Stimulated activated naive CD8-positive, alpha-beta T cell treated with anti-CD3 and anti-CD28 coated beads, Interleukin-15, Interleukin-2, amounts not matched to agents 100 U/mL and 50 U/mL, for 24 hours (primary cell): ENCODE measurements around the gene DRGX.

ENCODE experiments used
- ATAC-seq: fragments of 150-1000 bp; cut with Tn5 transposase; one replicate; pipeline ENCODE4 v1.10.0; 2021
- DNase-seq: peaks from one replicate; pipeline ENCODE4 v3.0.0; 2021

Gene DRGX

GRCh38 chr10:49361735-49362568, 33.9 kb downstream of the DRGX start:
- ATAC-seq (no peak), DNase-seq (no peak)

- no peak for ATAC-seq
- no peak for DNase-seq
These were observed 34.7 kb downstream of the DRGX start for GRCh38 chr10:49361178-49361554.

GRCh38 chr10:49360271-49361177, 35.4 kb downstream of the DRGX start:
- DNase-seq (no peak), ATAC-seq (no peak)

GRCh38 chr10:49359349-49360270, 36.3 kb downstream of the DRGX start:
- ATAC-seq (no peak), DNase-seq (no peak)

- DNase-seq (no peak), ATAC-seq (no peak)
These were observed 38.0 kb downstream of the DRGX start for GRCh38 chr10:49357910-49358309.

GRCh38 chr10:49356944-49357343, 38.9 kb downstream of the DRGX start:
- no peak for ATAC-seq

GRCh38 chr10:49356181-49356580, 39.7 kb downstream of the DRGX start:
- no peak for ATAC-seq

More at GRCh38 chr10:49356944-49357343, 38.9 kb downstream of the DRGX start:
- no peak for DNase-seq

GRCh38 chr10:49355221-49355620, 40.7 kb downstream of the DRGX start:
- ATAC-seq, result no peak
- no peak for DNase-seq

More at GRCh38 chr10:49356181-49356580, 39.7 kb downstream of the DRGX start:
- DNase-seq, result no peak

GRCh38 chr10:49354593-49354992, 41.3 kb downstream of the DRGX start:
- DNase-seq (no peak), ATAC-seq (no peak)

- DNase-seq (no peak), ATAC-seq (no peak)
These were observed 41.9 kb downstream of the DRGX start for GRCh38 chr10:49353895-49354566.

- ATAC-seq (no peak), DNase-seq (no peak)
These were observed 42.6 kb downstream of the DRGX start for GRCh38 chr10:49353026-49353894.

GRCh38 chr10:49352323-49352722, 43.6 kb downstream of the DRGX start:
- ATAC-seq, result no peak
- DNase-seq, result no peak

GRCh38 chr10:49351669-49352068, 44.2 kb downstream of the DRGX start:
- ATAC-seq (no peak), DNase-seq (no peak)

GRCh38 chr10:49350846-49351532, 44.9 kb downstream of the DRGX start:
- no peak for ATAC-seq
- no peak for DNase-seq

GRCh38 chr10:49350138-49350537, 45.8 kb downstream of the DRGX start:
- no peak for DNase-seq
- ATAC-seq, result no peak

- no peak for DNase-seq
- no peak for ATAC-seq
These were observed 46.5 kb downstream of the DRGX start for GRCh38 chr10:49349390-49349789.

GRCh38 chr10:49348593-49348992, 47.3 kb downstream of the DRGX start:
- DNase-seq, result no peak
- no peak for ATAC-seq

- DNase-seq, result no peak
- no peak for ATAC-seq
These were observed 48.1 kb downstream of the DRGX start for GRCh38 chr10:49347827-49348226.

GRCh38 chr10:49347342-49347741, 48.5 kb downstream of the DRGX start:
- ATAC-seq (no peak), DNase-seq (no peak)

GRCh38 chr10:49344840-49345239, 51.0 kb downstream of the DRGX start:
- no peak for ATAC-seq
- DNase-seq, result no peak
